GM12878 (cell line): ENCODE measurements around the gene CACNA1B. TPM values are rescaled to one million over a fixed set of nuclear protein-coding genes. Genes with fewer than 3 reads are reported as not detected.

Source experiments
- ATAC-seq: fragments of 200-7000 bp; cut with Tn5 transposase; 3 replicates; pipeline ENCODE4 v1.9.1; 2020; ENCODE audit warnings: mild to moderate bottlenecking, moderate library complexity
- BruUV-seq: library from RNA; stranded (reverse); fragments of 400-500 nt; replicated peaks from 2 replicates; lab custom pipeline; 2021; lab: Mats Ljungman, UMichigan
- CTCF ChIA-PET: fragments of 300-600 bp; sonication (Branson Sonifier 250); formaldehyde crosslinking; extraction: SDS; loops from one replicate; lab custom pipeline; 2021; ENCODE audit warnings: inconsistent platforms; lab: Yijun Ruan, JAX
- POLR2A ChIA-PET: fragments of 350-600 bp; formaldehyde crosslinking; extraction: SDS; loops from one replicate; lab custom pipeline; 2021; ENCODE audit warnings: inconsistent platforms; lab: Charles Lee
- RAD21 ChIA-PET: fragments of 300-600 bp; sonication (Branson Sonifier 250); formaldehyde crosslinking; loops from one replicate; lab custom pipeline; 2023; ENCODE audit warnings: antibody characterized with exemption; ENCODE audit not compliant: unreplicated experiment; lab: Charles Lee
- SMC1A ChIA-PET: fragments of 300-600 bp; sonication (Branson Sonifier 250); formaldehyde crosslinking; loops from one replicate; lab custom pipeline; 2023; ENCODE audit not compliant: unreplicated experiment, uncharacterized antibody; lab: Charles Lee
- DNase-seq: peaks from one replicate; pipeline ENCODE4 v3.0.0-alpha.2; 2011; ENCODE audit warnings: low read depth, low spot score
- FAIRE-seq: peaks from 3 replicates; lab custom pipeline; 2011; peaks lifted over from hg19 to GRCh38; lab: Jason Lieb, UNC
- H2AFZ ChIP-seq: 2 replicates; pipeline ENCODE4 v1.6.0; 2011; ENCODE audit warnings: low read depth, low read length, control low read depth; ENCODE audit not compliant: control insufficient read depth
- H3K27ac ChIP-seq: 2 replicates; pipeline ENCODE4 v1.5.1; 2011; ENCODE audit warnings: control low read depth; ENCODE audit not compliant: control insufficient read depth, insufficient read depth
- H3K27me3 ChIP-seq, 2 experiments: replicated peaks in 1 of 2; 2 replicates each; pipeline versions ENCODE4 v1.6.0 to v1.6.1; 2011; ENCODE audit warnings: low read length in 1 of 2; ENCODE audit not compliant: control insufficient read depth in 2 of 2, insufficient read depth in 2 of 2
- H3K36me3 ChIP-seq, 2 experiments: 2 replicates each; pipeline ENCODE4 v1.5.1; 2011; ENCODE audit warnings: low read length in 1 of 2; ENCODE audit not compliant: control insufficient read depth in 2 of 2, insufficient read depth in 2 of 2
- H3K4me1 ChIP-seq: 2 replicates; pipeline ENCODE4 v1.6.1; 2011; ENCODE audit warnings: mild to moderate bottlenecking, low read length, moderate library complexity, mixed read lengths; ENCODE audit not compliant: control insufficient read depth, insufficient read depth
- H3K4me2 ChIP-seq: 2 replicates; pipeline ENCODE4 v1.6.0; 2011; ENCODE audit warnings: control low read depth; ENCODE audit not compliant: control insufficient read depth, insufficient read depth
- H3K4me3 ChIP-seq: fragments of 200-600 bp; sonication (generic); 2 replicates; pipeline ENCODE4 v1.5.1; 2016
- H3K79me2 ChIP-seq: 2 replicates; pipeline ENCODE4 v1.6.0; 2011; ENCODE audit warnings: low read length; ENCODE audit not compliant: control insufficient read depth, insufficient read depth
- H3K9ac ChIP-seq: 2 replicates; pipeline ENCODE4 v1.8.0; 2011; ENCODE audit warnings: low read length, control low read depth, mixed read lengths; ENCODE audit not compliant: control insufficient read depth, insufficient read depth
- H3K9me3 ChIP-seq: replicated peaks from 3 replicates; pipeline ENCODE4 v1.5.1; 2011; ENCODE audit warnings: mild to moderate bottlenecking, low read length; ENCODE audit not compliant: control insufficient read depth, insufficient read depth
- H4K20me1 ChIP-seq: 2 replicates; pipeline ENCODE4 v1.6.0; 2011; ENCODE audit not compliant: control insufficient read depth, insufficient read depth
- ETV6 ChIP-seq, 2 experiments: fragments of 450-650 bp in 1 of 2; IDR thresholded peaks in 1 of 2; conservative IDR thresholded peaks in 1 of 2; 2 replicates each; pipeline ENCODE4 v1.6.1; 2014; ENCODE audit warnings: antibody characterized with exemption in 1 of 2, borderline replicate concordance in 1 of 2, low read depth in 1 of 2, mild to moderate bottlenecking in 1 of 2, moderate library complexity in 1 of 2
- MXI1 ChIP-seq: fragments of 150-350 bp; IDR thresholded peaks from 2 replicates; pipeline ENCODE4 v1.6.1; 2011; ENCODE audit warnings: low read depth, mild to moderate bottlenecking, inconsistent platforms, low read length, improper control_type of control experiment
- RCOR1 ChIP-seq: conservative IDR thresholded peaks from 2 replicates; pipeline ENCODE4 v1.6.1; 2012; ENCODE audit warnings: low read depth, low read length, improper control_type of control experiment
- SMARCA5 ChIP-seq: fragments of 450-650 bp; IDR thresholded peaks from 2 replicates; pipeline ENCODE4 v1.6.1; 2017; ENCODE audit warnings: mild to moderate bottlenecking
- STAT3 ChIP-seq: IDR thresholded peaks from 2 replicates; pipeline ENCODE4 v1.6.1; 2011; ENCODE audit warnings: low read depth, low read length, improper control_type of control experiment
- TAF1 ChIP-seq: IDR thresholded peaks from 2 replicates; pipeline ENCODE4 v1.6.1; 2011; ENCODE audit warnings: mild to moderate bottlenecking, low read depth, low read length, borderline replicate concordance
- WGBS: methylation state at CpG from one replicate; pipeline ENCODE4 v1.1.6; 2016; ENCODE audit warnings: low lambda C conversion rate; ENCODE audit not compliant: insufficient replicate concordance, insufficient coverage; ENCODE audit errors: missing lambda C conversion rate; 5-methylcytosine and 5-hydroxymethylcytosine counted together
- in situ Hi-C: fragments of 300-500 bp; cut with MboI; formaldehyde crosslinking; loops from 9 replicates; pipeline ENCODE4 v1.14.3; 2018; ENCODE audit warnings: mixed read lengths
- intact Hi-C: fragments of 100-400 bp; cut with micrococcal nuclease; formaldehyde crosslinking; loops from one replicate; pipeline ENCODE4 v1.14.2; 2022; ENCODE audit not compliant: unreplicated experiment
- polyA plus RNA-seq, 11 experiments: library from polyadenylated mRNA; depleted of rRNA in 4 of 11; unstranded in 6 of 11; stranded (reverse) in 5 of 11; fragments of >200 nt; fragmentation: Nextera tagmentation in 4 of 11; fragmentation: Illumina TruSeq in 1 of 11; extraction: Ambion mirVana in 4 of 11; extraction: Trizol in 1 of 11; gene quantifications; 1 replicate in 1 of 11; 2 replicates in 10 of 11; pipeline versions ENCODE4 v1.2.1 to v1.2.3, GENCODE V29; 2011 to 2016; ENCODE audit warnings: inconsistent platforms in 2 of 11, missing spikeins in 2 of 11, low read depth in 1 of 11
- total RNA-seq, 4 experiments: library from RNA; depleted of rRNA in 3 of 4; stranded (reverse); fragments of >200 nt in 3 of 4; fragmentation: Illumina TruSeq in 1 of 4; extraction: Trizol in 1 of 4; gene quantifications; 2 replicates each; pipeline versions ENCODE4 v1.2.1 to v1.2.3, GENCODE V29; 2013 to 2021
- TF ChIP-seq, protein P1 (sequence below): fragments of 450-650 bp; IDR thresholded peaks from 2 replicates; pipeline ENCODE4 v1.6.1; 2017; ENCODE audit warnings: antibody characterized with exemption, mild to moderate bottlenecking, moderate library complexity

CACNA1B gene
- total and polyA plus RNA-seq, 10 of the 15 experiments (the other 5 are each of a cell fraction or from before 2014, with no cell fraction given), result 0.01 to 0.03 (median 0.01) TPM; not detected in 7

DNA sequence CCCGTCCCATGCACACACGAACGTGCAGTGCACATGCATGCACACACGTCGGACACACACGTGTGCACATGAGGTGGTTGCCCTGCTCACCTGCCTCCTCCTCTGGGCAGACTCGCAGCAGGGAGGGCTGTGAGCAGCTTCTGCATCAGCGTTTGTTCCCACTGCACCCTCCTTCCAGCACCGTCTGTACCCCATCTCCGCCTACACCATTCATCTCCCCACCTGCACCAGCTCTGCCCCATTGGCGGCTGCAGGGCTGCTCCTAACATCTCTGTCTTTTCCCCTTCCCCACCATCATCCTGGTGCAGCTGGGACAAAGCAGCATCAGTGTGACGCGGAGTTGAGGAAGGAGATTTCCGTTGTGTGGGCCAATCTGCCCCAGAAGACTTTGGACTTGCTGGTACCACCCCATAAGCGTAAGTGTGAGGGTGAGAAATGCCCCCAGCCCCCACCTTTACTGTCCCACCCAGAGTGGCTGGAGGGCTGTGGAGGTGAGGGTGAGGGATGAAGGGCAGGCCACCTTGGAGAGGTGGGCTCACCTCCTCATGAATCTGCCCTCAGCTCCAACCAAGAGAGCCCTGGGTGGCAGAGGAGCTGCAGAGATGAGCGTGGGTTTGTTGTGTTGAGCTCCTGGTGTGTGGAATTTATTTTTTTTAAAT is 234.6 kb downstream of the CACNA1B start:
- DNase-seq (no peak), FAIRE-seq (no peak), ATAC-seq (no peak)
- intact Hi-C loops, result no loop called here
- TF ChIP-seq TAF1 (no peak), SMARCA5 (no peak), RCOR1 (no peak), ETV6 (conservative IDR thresholded peaks at IDR 0.05 in 1 of 2, IDR thresholded peaks at IDR 0.05 in 1 of 2; ENCODE audit: borderline replicate concordance in 1 of 2, low read depth in 1 of 2) (no peak), MXI1 (no peak)
- Histone ChIP-seq H3K79me2 (no peaks in the 10 kb centered on the region), H3K4me2 (no peak overlapping the region), H3K9me3 (no peaks in the 10 kb centered on the region), H3K4me3 (no peak overlapping the region), H3K36me3 (no peaks in the 10 kb centered on the region), H4K20me1 (no peaks in the 10 kb centered on the region), H3K27me3 (no peaks in the 10 kb centered on the region), H3K4me1 (no peaks in the 10 kb centered on the region), H3K27ac (no peak overlapping the region), H3K9ac (no peak overlapping the region), H2AFZ (no peak overlapping the region)
- 46% methylated on average over 15 of the region's 16 CpGs for WGBS
- in situ Hi-C loops, result loop anchor here (10.0 kb wide), 1 partner anchor 437 kb away; no protein-coding TSS in a partner anchor
- POLR2A ChIA-PET, result no interaction called here
- no TSS peak for BruUV-seq
- SMC1A ChIA-PET, result no interaction called here
- CTCF ChIA-PET, result no interaction called here
- RAD21 ChIA-PET, result no interaction called here

DNA sequence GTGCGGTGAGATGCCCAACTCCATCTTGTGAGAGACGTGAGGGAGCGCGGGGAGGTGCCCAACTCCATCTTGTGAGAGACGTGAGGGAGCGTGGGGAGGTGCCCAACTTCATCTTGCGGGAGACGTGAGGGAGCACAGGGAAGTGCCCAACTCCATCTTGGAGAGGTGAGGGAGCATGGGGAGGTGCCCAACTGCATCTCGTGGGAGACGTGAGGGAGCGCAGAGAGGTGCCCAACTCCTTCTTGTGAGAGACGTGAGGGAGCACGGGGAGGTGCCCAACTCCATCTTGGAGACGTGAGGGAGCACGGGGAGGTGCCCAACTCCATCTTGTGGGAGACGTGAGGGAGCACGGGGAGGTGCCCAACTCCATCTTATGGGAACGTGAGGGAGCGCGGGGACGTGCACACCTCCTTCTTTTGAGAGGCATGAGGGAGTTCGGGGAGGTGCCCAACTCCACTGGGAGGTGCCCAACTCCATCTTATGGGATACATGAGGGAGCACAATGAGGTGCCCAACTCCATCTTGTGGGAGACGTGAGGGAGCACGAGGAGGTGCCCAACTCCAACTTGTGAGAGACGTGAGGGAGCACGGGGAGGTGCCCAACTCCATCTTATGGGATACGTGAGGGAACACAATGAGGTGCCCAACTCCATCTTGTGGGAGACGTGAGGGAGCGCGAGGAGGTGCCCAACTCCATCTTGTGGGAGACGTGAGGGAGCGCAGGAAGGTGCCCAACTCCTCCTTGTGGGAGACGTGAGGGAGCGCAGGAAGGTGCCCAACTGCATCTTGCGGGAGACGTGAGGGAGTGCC is 235.4 kb downstream of the CACNA1B start:
- Histone ChIP-seq H3K4me1 (no peaks in the 10 kb centered on the region), H3K79me2 (no peaks in the 10 kb centered on the region), H3K4me2 (no peak overlapping the region), H3K36me3 (no peaks in the 10 kb centered on the region), H3K27ac (no peak overlapping the region), H4K20me1 (no peaks in the 10 kb centered on the region), H3K27me3 (no peaks in the 10 kb centered on the region), H3K9me3 (no peaks in the 10 kb centered on the region), H3K4me3 (no peak overlapping the region), H3K9ac (no peak overlapping the region), H2AFZ (no peak overlapping the region)
- FAIRE-seq, result no peak
- ChIA-PET SMC1A (no interaction called here), CTCF (no interaction called here), POLR2A (no interaction called here), RAD21 (no interaction called here)
- TF ChIP-seq STAT3, result no peak
- TF ChIP-seq, protein P1, sequence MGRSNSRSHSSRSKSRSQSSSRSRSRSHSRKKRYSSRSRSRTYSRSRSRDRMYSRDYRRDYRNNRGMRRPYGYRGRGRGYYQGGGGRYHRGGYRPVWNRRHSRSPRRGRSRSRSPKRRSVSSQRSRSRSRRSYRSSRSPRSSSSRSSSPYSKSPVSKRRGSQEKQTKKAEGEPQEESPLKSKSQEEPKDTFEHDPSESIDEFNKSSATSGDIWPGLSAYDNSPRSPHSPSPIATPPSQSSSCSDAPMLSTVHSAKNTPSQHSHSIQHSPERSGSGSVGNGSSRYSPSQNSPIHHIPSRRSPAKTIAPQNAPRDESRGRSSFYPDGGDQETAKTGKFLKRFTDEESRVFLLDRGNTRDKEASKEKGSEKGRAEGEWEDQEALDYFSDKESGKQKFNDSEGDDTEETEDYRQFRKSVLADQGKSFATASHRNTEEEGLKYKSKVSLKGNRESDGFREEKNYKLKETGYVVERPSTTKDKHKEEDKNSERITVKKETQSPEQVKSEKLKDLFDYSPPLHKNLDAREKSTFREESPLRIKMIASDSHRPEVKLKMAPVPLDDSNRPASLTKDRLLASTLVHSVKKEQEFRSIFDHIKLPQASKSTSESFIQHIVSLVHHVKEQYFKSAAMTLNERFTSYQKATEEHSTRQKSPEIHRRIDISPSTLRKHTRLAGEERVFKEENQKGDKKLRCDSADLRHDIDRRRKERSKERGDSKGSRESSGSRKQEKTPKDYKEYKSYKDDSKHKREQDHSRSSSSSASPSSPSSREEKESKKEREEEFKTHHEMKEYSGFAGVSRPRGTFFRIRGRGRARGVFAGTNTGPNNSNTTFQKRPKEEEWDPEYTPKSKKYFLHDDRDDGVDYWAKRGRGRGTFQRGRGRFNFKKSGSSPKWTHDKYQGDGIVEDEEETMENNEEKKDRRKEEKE, result no peak
- in situ Hi-C loops (loop anchor here (10.0 kb wide), 1 partner anchor 438 kb away; no protein-coding TSS in a partner anchor), intact Hi-C loops (no loop called here)
- WGBS, result 47% methylated on average over 33 of the region's 36 CpGs
- ATAC-seq, result no peak
- BruUV-seq, result no TSS peak
- no peak for DNase-seq
